NCI-H82 (cell line): ENCODE measurements around the gene RFT1.
"Not testable (repeated sequence)": the region's sequence is repeated elsewhere in the genome, so short reads cannot be mapped to it uniquely, and the experiment has no call there.

ENCODE experiments used
- DNase-seq: peaks from one replicate; lab custom pipeline; 2025; lab: John Stamatoyannopoulos, UW

RFT1 gene

DNA sequence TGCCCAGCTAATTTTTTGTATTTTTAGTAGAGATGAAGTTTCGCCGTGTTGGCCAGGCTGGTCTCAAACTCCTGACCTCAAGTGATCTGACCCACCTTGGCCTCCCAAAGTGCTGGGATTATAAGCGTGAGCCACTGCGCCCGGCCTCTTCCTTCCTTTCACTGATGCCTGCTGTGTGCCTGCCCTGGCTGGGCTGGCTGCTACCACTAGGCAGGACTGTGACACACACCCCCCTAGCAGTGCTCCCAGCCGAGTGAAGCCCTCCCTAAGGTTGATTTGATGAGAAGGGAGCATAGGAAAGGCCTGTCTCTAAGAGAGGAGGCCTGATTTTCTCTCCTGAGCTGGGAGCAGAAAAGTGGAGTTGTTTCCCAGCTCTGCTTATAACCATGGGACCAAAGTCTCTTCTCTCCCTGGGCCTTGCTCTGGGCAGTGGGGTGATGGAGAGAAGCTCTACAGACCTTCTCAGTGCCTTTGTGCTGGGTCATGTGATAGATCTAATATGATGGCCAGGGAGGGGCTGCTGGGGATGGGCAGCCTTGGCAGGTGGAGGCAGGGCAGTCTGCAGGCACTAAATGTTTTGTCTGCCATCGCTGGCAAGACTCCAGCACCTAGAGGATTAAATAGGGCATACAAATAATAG, 64.3 kb downstream of the RFT1 start:
- DNase-seq = peak; percentile 16

DNA sequence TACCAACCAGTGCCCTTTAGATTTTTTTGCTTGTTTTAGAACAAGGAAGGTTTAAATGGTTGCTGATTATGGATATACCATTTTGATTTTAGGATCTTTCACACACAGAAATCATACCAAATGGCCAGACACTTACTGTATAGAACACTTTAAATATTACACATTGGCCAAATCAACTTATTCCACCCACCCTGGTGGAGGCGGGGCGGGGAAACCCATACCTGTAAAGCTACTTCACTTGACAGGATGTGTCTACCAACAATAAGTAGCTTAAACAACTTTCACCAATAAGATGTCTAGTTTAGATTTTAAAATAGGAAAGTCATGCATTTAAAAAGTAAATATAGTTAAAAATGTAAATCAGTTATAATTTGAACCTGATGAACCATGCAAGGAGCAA, 67.3 kb downstream of the RFT1 start:
- DNase-seq = no peak

DNA sequence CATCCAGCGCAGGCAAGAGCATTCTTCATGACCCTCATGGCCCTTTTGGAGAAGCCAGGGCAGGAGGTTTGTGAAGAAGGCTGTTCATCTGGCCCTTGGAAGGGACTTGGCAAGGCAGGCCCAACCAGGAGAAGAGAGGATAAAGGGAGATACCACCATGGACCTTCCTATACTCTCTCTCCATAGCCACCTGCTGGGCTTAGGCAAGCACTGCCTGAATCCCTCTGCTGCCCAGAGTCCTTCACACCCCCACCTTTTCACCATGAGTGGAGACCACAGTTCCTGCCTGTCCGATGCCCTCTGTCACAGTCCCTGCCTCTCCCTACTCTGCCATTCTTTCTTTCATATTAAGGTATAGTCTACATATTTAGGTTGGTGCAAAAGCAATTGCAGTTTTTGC, 73.8 kb downstream of the RFT1 start:
- peak; percentile 73 for DNase-seq

DNA sequence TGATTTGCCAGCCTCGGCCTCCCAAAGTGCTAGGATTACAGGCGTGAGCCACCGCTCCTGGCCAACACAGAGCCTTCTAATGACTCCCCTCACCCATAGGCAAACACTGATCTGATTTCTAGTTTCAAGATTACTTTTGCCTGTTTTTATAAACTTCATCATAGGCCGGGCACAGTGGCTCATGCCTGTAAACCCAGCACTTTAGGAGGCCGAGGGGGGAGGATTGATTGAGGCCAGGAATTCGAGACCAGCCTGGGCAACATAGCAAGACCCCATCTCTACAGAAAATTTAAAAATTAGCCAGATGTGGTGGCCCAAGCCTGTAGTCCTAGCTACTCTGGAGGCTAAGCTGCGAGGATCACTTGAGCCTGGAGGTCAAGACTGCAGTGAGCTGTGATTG, 76.0 kb downstream of the RFT1 start:
- DNase-seq = not testable (repeated sequence)

DNA sequence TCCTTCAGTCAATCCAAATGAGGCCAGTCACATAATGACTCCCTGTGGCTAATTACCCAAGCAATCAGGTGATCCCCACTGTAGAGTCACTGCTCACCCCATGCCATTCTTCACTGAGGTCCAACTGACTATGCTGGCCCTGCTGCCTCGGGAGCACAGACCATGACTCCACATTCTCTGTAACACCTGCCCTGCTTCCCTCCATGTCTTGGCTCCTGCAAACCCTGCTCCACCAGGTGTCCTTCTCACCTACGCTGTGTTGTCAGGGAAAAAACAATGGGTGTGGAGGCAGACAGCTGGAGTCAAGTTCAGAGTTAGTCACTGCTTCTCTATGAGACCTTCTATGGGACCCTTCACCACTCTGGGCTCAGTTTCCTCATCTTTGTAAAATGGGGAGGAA, 78.3 kb downstream of the RFT1 start:
- no peak for DNase-seq

DNA sequence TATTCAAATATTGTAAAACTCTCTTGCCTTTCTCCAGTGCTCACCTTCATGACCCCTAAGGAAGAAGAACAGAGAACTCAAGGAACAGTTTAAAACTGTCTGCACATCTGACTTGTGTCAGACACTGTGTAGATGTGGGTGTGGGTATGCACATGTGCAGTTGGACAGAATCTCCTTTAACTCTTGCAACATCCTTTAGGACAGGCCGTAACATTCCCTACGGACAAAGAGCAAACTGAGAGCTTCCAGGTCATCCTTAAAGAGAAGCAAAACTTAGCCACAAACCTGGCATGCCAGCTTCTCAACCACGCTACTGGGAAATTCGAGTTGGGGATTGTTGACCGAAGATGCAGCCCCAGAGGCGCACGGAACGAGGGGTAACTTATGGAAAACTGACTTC, 80.2 kb downstream of the RFT1 start:
- DNase-seq = no peak

DNA sequence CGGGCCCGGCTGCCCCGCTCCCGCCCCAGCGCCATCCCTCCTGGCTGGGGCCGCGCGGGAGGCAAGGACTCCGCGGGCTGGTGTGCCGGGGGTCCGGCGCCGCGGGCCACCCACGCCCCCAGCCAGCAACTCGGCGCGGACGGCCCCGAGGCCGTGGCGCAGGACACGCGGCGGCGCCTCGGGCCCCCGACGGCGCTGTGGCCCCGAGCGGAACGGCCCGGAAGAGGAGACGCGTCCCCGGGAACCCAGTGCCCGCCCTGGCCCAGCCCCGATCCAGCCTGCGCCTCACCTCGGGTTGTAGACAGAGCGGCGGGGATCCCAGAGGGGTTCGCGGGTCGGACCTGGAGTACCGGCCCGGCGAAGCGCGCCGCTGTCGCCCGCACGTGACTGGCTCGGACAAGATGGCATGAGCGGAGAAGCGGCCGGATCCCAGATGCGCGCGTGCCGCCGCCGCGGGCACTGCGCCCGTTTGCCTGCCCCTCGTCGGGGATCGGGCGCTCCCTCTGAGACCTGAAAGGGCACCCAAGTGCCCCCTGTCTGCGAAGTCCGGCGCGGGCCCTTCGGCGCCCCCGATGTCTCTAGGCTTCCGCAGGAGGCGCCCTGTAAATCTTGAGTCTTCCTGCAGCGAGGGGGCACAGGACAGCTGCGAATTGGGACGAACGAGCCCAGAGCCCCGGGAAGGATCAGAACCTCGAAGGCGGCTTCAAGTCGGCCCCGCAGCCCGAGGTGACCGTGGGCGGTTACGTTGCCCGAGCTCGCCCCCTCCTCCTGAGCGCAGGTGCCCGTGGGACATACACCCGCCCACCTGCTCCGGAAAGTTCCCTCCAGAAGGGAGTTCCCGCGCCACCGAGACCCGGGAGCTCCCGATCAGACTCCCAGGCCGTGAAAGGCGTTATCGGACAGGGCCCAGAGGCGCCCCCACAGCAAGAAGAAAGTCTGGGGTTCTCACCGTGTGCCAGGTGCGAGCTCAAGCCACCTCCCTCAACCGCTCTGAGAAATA, 83.8 kb downstream of the RFT1 start:
- peak; percentile 63 for DNase-seq

DNA sequence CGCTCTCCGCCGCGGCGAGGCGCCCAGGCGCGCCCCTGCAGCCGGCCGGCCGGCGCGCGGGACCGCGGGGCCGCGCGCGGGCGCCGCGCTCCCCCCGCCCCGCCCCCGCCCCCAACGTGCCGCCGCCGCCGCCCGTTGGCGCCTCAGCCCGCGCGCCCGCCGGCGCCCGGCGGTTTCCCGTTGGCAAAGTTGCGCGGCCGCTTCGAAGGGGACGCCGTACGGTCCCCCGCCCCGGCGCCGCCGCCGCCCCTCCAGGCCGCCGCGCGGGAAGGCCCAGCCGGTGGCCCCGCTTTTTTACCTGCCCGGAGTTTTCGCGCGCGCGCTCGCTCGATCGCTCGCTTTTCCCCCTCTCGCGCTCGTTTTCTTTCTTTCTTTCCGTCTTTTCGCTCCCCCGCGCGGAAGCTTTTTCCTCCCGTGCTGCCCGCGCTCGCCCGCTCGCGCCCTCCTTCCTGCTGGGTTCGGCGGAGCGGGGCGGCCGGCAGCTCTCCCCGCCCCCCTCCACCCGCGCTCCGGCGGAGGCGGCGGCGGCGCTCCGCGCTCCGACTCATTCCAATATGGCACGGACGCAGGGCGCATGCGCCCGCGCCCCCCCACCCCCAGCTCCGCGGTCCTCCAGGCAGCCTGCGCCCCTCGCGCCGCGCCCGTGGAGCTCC, 84.6 kb downstream of the RFT1 start, which contains the start of gene SFMBT1:
TSS of gene SFMBT1 (minus strand) at position 556 of the 653 bp plus-strand sequence. CDS start 76,945 bp downstream, outside the sequence.
- peak; percentile 82 for DNase-seq

DNA sequence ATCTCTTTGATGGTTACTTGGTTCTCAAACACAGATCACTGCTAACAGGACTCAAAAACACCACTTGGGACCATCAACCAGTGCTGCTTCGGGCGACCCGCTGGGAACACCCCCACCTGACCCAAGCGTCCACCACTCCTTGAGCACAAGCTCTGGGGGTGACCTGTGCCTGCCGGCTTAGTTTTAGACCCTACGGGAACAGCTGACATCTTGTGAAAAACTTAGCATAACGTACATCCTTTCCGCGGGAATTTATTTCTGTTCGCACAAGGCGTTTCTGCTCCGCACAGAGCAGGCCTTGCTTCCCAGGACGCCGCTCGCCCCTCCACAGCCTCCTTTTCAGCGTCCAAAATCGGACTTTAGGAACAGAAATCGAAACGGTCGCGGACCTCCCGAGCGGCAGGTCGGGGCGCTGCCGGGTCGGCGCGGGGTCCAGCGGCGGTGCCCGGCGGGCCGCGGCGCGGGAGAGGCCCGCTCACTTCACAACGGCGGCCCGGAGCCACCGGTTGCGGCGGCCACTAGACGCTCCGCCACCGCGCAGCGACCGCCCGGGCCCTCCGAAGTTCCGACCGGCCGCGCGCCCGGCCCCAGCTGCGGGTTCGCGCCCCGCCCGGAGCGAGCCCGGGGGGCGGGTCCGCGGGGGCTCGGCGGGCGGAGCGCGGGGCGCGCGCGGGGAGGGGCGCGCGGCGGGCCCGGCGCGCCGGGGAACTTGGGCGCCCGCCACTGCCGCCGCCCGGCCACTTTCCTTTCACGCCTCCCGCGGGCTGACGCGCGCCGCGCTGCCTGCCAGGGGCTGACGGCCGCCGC, 85.3 kb downstream of the RFT1 start:
- DNase-seq = peak; percentile 50

DNA sequence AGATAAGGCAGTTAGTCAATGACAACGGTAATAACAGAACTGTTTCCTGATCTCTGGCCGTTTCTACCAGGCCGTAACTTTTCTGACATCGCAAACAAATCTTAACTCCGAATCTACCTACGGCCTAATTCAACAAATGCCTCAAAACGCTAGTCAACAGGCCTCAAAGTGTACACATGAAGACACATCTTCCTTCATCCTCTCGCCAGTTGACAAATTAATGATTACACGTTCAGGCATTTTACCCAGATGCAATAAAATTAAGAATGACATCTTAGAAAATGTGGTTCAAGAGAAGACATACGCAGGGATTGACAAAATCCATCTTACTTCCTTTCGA, 85.9 kb downstream of the RFT1 start:
- no peak for DNase-seq

DNA sequence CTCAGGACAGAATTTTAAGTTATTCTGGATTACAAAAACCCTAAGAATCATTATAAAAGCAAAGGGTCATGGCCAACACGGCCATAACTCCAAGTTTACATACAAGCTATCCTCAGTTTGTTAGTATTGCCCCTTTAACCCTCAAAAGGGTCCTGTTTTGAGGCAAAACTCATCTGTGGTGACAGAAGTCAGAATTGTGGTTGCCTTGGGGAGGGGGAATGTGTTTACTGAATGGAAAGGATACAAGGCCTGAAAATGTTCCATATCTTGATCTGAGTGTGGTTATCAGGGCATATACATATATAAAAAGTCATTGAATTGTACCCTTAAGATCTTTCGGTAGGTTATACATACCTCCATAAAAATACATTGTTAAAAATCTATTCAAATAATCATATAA, 86.5 kb downstream of the RFT1 start:
- no peak for DNase-seq

DNA sequence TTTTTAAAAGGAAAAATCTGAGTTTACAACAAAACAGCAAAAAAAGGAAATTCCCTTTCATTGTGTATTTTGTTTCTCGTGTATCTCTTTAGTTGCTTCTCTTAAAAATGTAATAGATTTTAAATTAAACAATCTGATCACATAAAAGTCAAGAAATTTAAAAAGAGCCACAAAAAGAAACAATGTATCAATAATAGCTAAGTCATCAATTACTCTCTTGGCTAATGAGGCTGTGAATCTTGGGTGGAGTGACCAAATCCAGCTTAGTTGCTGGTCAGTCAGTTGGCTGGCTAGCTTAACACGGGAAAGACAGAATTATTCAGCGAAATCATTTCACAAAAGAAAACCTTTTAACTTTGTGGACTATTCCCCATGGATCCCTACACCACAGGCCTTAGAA, 87.6 kb downstream of the RFT1 start:
- no peak for DNase-seq

DNA sequence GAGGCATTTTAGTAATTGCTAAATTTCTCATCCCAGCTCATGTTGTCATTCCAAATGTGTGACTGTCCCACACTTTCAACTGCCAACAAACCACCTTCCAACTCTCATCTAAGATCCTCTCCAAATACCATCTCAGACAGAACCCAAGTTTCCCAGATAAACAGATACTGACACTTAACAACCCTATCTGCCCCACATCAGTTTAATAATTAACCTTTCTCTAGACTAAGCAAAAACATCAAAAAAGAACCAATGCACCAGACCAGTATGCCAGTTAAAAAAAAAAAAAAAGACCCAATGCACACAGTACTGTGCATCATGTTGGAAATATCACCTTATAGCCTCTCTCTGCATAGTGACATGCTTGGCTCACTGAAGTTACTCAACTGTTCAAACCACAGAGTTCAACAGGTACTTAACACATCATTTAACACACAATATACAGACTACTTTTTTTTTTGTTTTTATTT, 89.8 kb downstream of the RFT1 start:
- no peak for DNase-seq

DNA sequence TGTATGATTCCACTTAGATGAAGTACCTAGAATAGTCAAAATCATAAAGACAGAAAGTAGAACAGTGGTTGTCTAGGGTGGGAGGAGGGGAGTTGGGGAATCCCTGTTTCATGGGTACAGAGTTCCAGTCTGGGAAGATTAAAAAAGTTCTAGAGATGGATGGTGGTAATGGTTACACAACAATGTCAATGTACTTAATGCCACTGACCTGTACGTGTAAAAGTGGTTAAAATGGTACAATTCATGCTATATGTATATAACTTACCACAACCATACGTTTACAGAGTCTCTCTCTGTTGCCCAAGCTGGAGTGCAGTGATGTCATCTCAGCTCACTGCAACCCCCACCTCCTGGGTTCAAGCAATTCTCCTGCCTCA, 90.9 kb downstream of the RFT1 start:
- DNase-seq = no peak

DNA sequence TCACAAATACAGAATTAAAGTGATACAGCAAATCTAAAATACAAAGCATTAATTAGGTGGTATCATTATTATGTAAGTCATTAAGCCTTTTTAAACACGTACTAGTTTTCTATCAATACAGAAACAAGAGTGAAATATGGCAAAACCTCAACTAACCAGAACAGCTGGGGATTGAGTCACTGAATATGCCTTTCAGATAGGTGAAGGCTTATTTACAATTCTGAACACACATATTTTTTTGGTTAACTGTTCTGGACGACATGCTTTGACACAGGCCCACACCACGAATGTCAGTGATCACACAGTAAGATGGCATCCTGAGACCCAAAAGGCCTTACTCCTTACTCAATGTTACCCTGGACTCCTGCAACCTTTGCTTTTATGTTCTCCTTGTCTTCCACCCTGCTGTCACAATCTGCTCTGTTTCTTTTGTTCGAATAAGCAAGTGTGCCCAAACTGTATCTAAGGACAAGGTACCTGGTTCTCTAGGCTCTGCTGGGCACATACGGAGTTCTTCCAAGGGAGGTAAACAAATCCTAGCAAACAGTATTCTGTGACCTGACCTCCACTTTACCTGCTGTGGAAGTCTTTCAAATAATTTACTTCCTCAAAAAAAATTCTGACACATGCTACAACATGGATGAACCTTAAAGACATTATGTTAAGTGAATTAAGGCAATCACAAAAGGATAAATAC, 91.4 kb downstream of the RFT1 start:
- no peak for DNase-seq
